IMR-90 (cell line): ENCODE measurements around the gene SSNA1. TPM values are rescaled to one million over a fixed set of nuclear protein-coding genes. Genes with fewer than 3 reads are reported as not detected.

Source experiments
- ATAC-seq: fragments of 200-7000 bp; cut with Tn5 transposase; 2 replicates; pipeline ENCODE4 v1.9.1; 2020; ENCODE audit warnings: low read depth, mild to moderate bottlenecking, moderate library complexity
- BruUV-seq: library from RNA; stranded (reverse); fragments of 400-500 nt; replicated peaks from 2 replicates; lab custom pipeline; 2021; lab: Mats Ljungman, UMichigan
- CTCF ChIA-PET: fragments of 300-600 bp; formaldehyde crosslinking; extraction: SDS; loops from one replicate; lab custom pipeline; 2021; ENCODE audit warnings: antibody characterized with exemption; lab: Yijun Ruan, JAX
- POLR2A ChIA-PET: fragments of 300-600 bp; sonication (Branson Sonifier 250); formaldehyde crosslinking; loops from one replicate; lab custom pipeline; 2022; ENCODE audit warnings: antibody characterized with exemption; ENCODE audit not compliant: unreplicated experiment; lab: Charles Lee
- DNase-seq: peaks from one replicate; pipeline ENCODE4 v3.0.0; 2013
- H2AFZ ChIP-seq: replicated peaks from 2 replicates; pipeline ENCODE3; 2013; ENCODE audit warnings: low read length, mild to moderate bottlenecking; ENCODE audit not compliant: poor library complexity
- H2AK5ac ChIP-seq: 2 replicates; pipeline ENCODE4 v1.6.1; 2013; ENCODE audit warnings: low read depth, low read length, inconsistent platforms
- H2AK9ac ChIP-seq: replicated peaks from 2 replicates; pipeline ENCODE3; 2013; ENCODE audit warnings: mild to moderate bottlenecking, low read depth, low read length, moderate library complexity; ENCODE audit not compliant: poor library complexity
- H2BK120ac ChIP-seq: 2 replicates; pipeline ENCODE4 v1.6.1; 2013; ENCODE audit warnings: low read depth, low read length, inconsistent platforms
- H2BK15ac ChIP-seq: 3 replicates; pipeline ENCODE4 v1.6.1; 2013; ENCODE audit warnings: low read depth, low read length, inconsistent platforms
- H2BK20ac ChIP-seq: 2 replicates; pipeline ENCODE4 v1.6.1; 2013; ENCODE audit warnings: low read depth, mild to moderate bottlenecking, inconsistent platforms, low read length, moderate library complexity
- H2BK5ac ChIP-seq: 2 replicates; pipeline ENCODE4 v1.6.1; 2013; ENCODE audit warnings: mild to moderate bottlenecking, low read depth, low read length, inconsistent platforms; ENCODE audit not compliant: poor library complexity, severe bottlenecking
- H3K14ac ChIP-seq: replicated peaks from 2 replicates; pipeline ENCODE4 v1.6.1; 2013; ENCODE audit warnings: low read depth, low read length, inconsistent platforms
- H3K18ac ChIP-seq: 2 replicates; pipeline ENCODE4 v1.6.1; 2013; ENCODE audit warnings: low read depth, low read length, control low read depth
- H3K23ac ChIP-seq: 2 replicates; pipeline ENCODE4 v1.6.1; 2013; ENCODE audit warnings: low read depth, low read length, inconsistent platforms
- H3K27ac ChIP-seq: 2 replicates; pipeline ENCODE4 v1.5.1; 2013; ENCODE audit warnings: mild to moderate bottlenecking, control low read depth, low read length; ENCODE audit not compliant: insufficient read depth
- H3K27me3 ChIP-seq: 2 replicates; pipeline ENCODE4 v1.6.1; 2013; ENCODE audit warnings: low read length; ENCODE audit not compliant: control insufficient read depth, insufficient read depth
- H3K36me3 ChIP-seq: 2 replicates; pipeline ENCODE4 v1.6.1; 2013; ENCODE audit warnings: low read length, mixed read lengths; ENCODE audit not compliant: control insufficient read depth, insufficient read depth
- H3K4ac ChIP-seq: 2 replicates; pipeline ENCODE4 v1.6.1; 2013; ENCODE audit warnings: low read depth, low read length, inconsistent platforms
- H3K4me1 ChIP-seq: 2 replicates; pipeline ENCODE4 v1.6.1; 2013; ENCODE audit warnings: low read length, mixed read lengths; ENCODE audit not compliant: control insufficient read depth, insufficient read depth
- H3K4me2 ChIP-seq: 2 replicates; pipeline ENCODE4 v1.6.1; 2013; ENCODE audit warnings: low read depth, mild to moderate bottlenecking, control low read depth, low read length, moderate library complexity
- H3K4me3 ChIP-seq: 2 replicates; pipeline ENCODE4 v1.5.1; 2013; ENCODE audit warnings: low read depth, mild to moderate bottlenecking, control low read depth, low read length, moderate library complexity; ENCODE audit not compliant: insufficient read depth
- H3K56ac ChIP-seq: 2 replicates; pipeline ENCODE4 v1.6.1; 2013; ENCODE audit warnings: low read length, inconsistent platforms; ENCODE audit not compliant: insufficient read depth; ENCODE audit errors: extremely low read depth
- H3K79me1 ChIP-seq, 2 experiments: 2 replicates each; pipeline ENCODE4 v1.6.1; 2013; ENCODE audit warnings: low read length in 2 of 2, inconsistent platforms in 1 of 2, low read depth in 1 of 2
- H3K9ac ChIP-seq: 2 replicates; pipeline ENCODE4 v1.6.1; 2013; ENCODE audit warnings: low read depth, low read length, control low read depth
- H3K9me1 ChIP-seq: 2 replicates; pipeline ENCODE4 v1.6.1; 2013; ENCODE audit warnings: low read length, inconsistent platforms; ENCODE audit not compliant: insufficient read depth
- H3K9me3 ChIP-seq: 2 replicates; pipeline ENCODE4 v1.6.1; 2013; ENCODE audit warnings: low read length; ENCODE audit not compliant: control insufficient read depth, insufficient read depth
- H4K20me1 ChIP-seq: 2 replicates; pipeline ENCODE4 v1.6.1; 2013; ENCODE audit warnings: low read length, inconsistent platforms; ENCODE audit not compliant: insufficient read depth
- H4K5ac ChIP-seq: 2 replicates; pipeline ENCODE4 v1.6.1; 2013; ENCODE audit warnings: mild to moderate bottlenecking, low read depth, low read length, control low read depth
- H4K8ac ChIP-seq, 2 experiments: 2 replicates each; pipeline ENCODE4 v1.6.1; 2013; ENCODE audit warnings: low read depth in 2 of 2, low read length in 2 of 2, control low read depth in 1 of 2, inconsistent platforms in 1 of 2
- H4K91ac ChIP-seq: 2 replicates; pipeline ENCODE4 v1.6.1; 2013; ENCODE audit warnings: low read depth, low read length, inconsistent platforms; ENCODE audit not compliant: insufficient read depth
- CEBPB ChIP-seq: IDR thresholded peaks from 2 replicates; pipeline ENCODE4 v1.6.1; 2012; ENCODE audit warnings: low read depth, low read length, improper control_type of control experiment
- FOS ChIP-seq: fragments of 150-350 bp; IDR thresholded peaks from 2 replicates; pipeline ENCODE4 v1.6.1; 2016; ENCODE audit warnings: low read depth, low read length
- MAFK ChIP-seq: IDR thresholded peaks from 2 replicates; pipeline ENCODE4 v1.6.1; 2012; ENCODE audit warnings: low read depth, low read length, improper control_type of control experiment
- MAZ ChIP-seq: IDR thresholded peaks from 2 replicates; pipeline ENCODE4 v1.6.1; 2012; ENCODE audit warnings: low read depth, mild to moderate bottlenecking, low read length, improper control_type of control experiment, moderate library complexity, borderline replicate concordance
- MXI1 ChIP-seq: IDR thresholded peaks from 2 replicates; pipeline ENCODE4 v1.6.1; 2012; ENCODE audit warnings: low read depth, mild to moderate bottlenecking, low read length, moderate library complexity, borderline replicate concordance
- RAD21 ChIP-seq: IDR thresholded peaks from 2 replicates; pipeline ENCODE4 v1.6.1; 2012; ENCODE audit warnings: low read length, improper control_type of control experiment
- RFX5 ChIP-seq: IDR thresholded peaks from 2 replicates; pipeline ENCODE4 v1.8.0; 2012; ENCODE audit warnings: low read depth, mild to moderate bottlenecking, low read length, moderate library complexity
- SMC3 ChIP-seq: fragments of 150-350 bp; IDR thresholded peaks from 2 replicates; pipeline ENCODE4 v1.6.1; 2016; ENCODE audit warnings: low read depth, mild to moderate bottlenecking, antibody characterized with exemption, low read length, moderate library complexity
- WGBS, 2 experiments: methylation state at CpG; one replicate each; pipeline versions ENCODE4 v1.1.5 to v1.1.7; 2013; ENCODE audit warnings: missing lambda C conversion rate in 2 of 2; ENCODE audit not compliant: insufficient read length in 1 of 2; ENCODE audit errors: extremely low coverage in 2 of 2; 5-methylcytosine and 5-hydroxymethylcytosine counted together
- dilution Hi-C: fragments of 300-500 bp; cut with HindIII; formaldehyde crosslinking; loops from one replicate; pipeline ENCODE4 v1.14.3; 2018; ENCODE audit warnings: low sequenced_read_pairs; ENCODE audit not compliant: unreplicated experiment
- in situ Hi-C: fragments of 300-500 bp; cut with MboI; formaldehyde crosslinking; loops from 3 replicates; pipeline ENCODE4 v1.14.3; 2019; ENCODE audit warnings: low sequenced_read_pairs, inconsistent platforms, mixed read lengths
- intact Hi-C: fragments of 100-400 bp; cut with micrococcal nuclease; formaldehyde crosslinking; loops from 2 replicates; pipeline ENCODE4 v1.10.0; 2022
- polyA plus RNA-seq, 3 experiments: library from polyadenylated mRNA; depleted of rRNA; stranded (reverse); fragments of >200 nt; gene quantifications; 2 replicates each; pipeline ENCODE4 v1.2.3, GENCODE V29; 2012; ENCODE audit warnings: low replicate concordance in 1 of 3
- total RNA-seq: library from RNA; depleted of rRNA; stranded (reverse); fragments of >200 nt; gene quantifications from 2 replicates; pipeline ENCODE4 v1.2.3, GENCODE V29; 2012

Gene SSNA1
- total and polyA plus RNA-seq, 2 of the 4 experiments (the other 2 are of a cell fraction) = 55.7 to 86.7 TPM

GRCh38 chr9:137204731-137205125, 16.3 kb downstream of the SSNA1 start:
- H2BK120ac ChIP-seq = no peak overlapping the region
- intact Hi-C loops (no loop called here), in situ Hi-C loops (no loop called here), dilution Hi-C loops (no loop called here)
- POLR2A ChIA-PET = interaction anchor here (0.6 kb wide), 1 partner anchor 75 kb away, joined by 4 read pairs; no protein-coding TSS in a partner anchor
- peak overlapping the region; percentile 93 for H3K4me3 ChIP-seq
- peaks cover 9% of the 10 kb centered on the region for H4K20me1 ChIP-seq
- 0 out of 2 replicates have a peak, but pooled peaks cover 2% of the 10 kb centered on the region for H3K9me1 ChIP-seq
- no peak overlapping the region for H2BK20ac ChIP-seq
- peak overlapping the region; percentile 97 for H2AFZ ChIP-seq
- H2BK5ac ChIP-seq = no peak overlapping the region
- peak overlapping the region; percentile 92 to 98 for H4K8ac ChIP-seq
- H3K56ac ChIP-seq = peak overlapping the region; percentile 19; the same call in 1 of the 2 replicates
- TF ChIP-seq MAZ (no peak), RAD21 (no peak), FOS (no peak), CEBPB (no peak), RFX5 (no peak), SMC3 (no peak), MXI1 (no peak), MAFK (no peak)
- H3K27ac ChIP-seq = peak overlapping the region; percentile 57; the same call in 1 of the 2 replicates
- H3K23ac ChIP-seq = peak overlapping the region; percentile 98
- H3K9me3 ChIP-seq = no peaks in the 10 kb centered on the region
- no peak overlapping the region for H2BK15ac ChIP-seq
- H3K79me1 ChIP-seq = peaks cover 45 to 64% of the 10 kb centered on the region in 2 experiments
- WGBS, 2 experiments = 33% methylated on average over 9 of the region's 21 CpGs; no CpG with 5 or more reads in 1 of the 2 experiments
- H3K36me3 ChIP-seq = peaks cover 8% of the 10 kb centered on the region
- H3K4ac ChIP-seq = peak overlapping the region; percentile 89
- BruUV-seq = no TSS peak
- peak overlapping the region; percentile 66 for H3K14ac ChIP-seq
- H2AK5ac ChIP-seq = peak overlapping the region; percentile 90
- CTCF ChIA-PET = no interaction called here
- DNase-seq (no peak), ATAC-seq (no peak)
- H4K91ac ChIP-seq = peak overlapping the region; percentile 75; the same call in 1 of the 2 replicates
- H3K18ac ChIP-seq = no peak overlapping the region
- H3K27me3 ChIP-seq = no peaks in the 10 kb centered on the region
- H3K4me1 ChIP-seq = peaks cover 10% of the 10 kb centered on the region
- peak overlapping the region; percentile 97 for H2AK9ac ChIP-seq
- peak overlapping the region; percentile 91 for H3K4me2 ChIP-seq
- H4K5ac ChIP-seq = no peak overlapping the region
- peak overlapping the region; percentile 85 for H3K9ac ChIP-seq
